C4-2B (cell line): Measurements from ENCODE around the gene ABHD17A.

Source experiments
- ZFX ChIP-seq: fragments of 450-650 bp; IDR thresholded peaks from 2 replicates; pipeline ENCODE4 v1.6.1; 2017
- TF ChIP-seq, protein P1 (sequence below): fragments of 450-650 bp; conservative IDR thresholded peaks from 2 replicates; pipeline ENCODE4 v1.5.1; 2017; ENCODE audit warnings: mild to moderate bottlenecking

- TF ChIP-seq, protein P1, sequence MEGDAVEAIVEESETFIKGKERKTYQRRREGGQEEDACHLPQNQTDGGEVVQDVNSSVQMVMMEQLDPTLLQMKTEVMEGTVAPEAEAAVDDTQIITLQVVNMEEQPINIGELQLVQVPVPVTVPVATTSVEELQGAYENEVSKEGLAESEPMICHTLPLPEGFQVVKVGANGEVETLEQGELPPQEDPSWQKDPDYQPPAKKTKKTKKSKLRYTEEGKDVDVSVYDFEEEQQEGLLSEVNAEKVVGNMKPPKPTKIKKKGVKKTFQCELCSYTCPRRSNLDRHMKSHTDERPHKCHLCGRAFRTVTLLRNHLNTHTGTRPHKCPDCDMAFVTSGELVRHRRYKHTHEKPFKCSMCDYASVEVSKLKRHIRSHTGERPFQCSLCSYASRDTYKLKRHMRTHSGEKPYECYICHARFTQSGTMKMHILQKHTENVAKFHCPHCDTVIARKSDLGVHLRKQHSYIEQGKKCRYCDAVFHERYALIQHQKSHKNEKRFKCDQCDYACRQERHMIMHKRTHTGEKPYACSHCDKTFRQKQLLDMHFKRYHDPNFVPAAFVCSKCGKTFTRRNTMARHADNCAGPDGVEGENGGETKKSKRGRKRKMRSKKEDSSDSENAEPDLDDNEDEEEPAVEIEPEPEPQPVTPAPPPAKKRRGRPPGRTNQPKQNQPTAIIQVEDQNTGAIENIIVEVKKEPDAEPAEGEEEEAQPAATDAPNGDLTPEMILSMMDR = no peak
- TF ChIP-seq ZFX = no peak
Measured at GRCh38 chr19:1872807-1873523, 12.3 kb downstream of the ABHD17A start.
